Ectodermal cell (in vitro differentiated cells): ENCODE measurements around the gene PIWIL4.

Experiments used
- H3K27ac ChIP-seq: 2 replicates; pipeline ENCODE4 v1.7.0; 2013; ENCODE audit warnings: mild to moderate bottlenecking, low read depth, low read length; ENCODE audit not compliant: insufficient read depth, poor library complexity, severe bottlenecking
- H3K27me3 ChIP-seq: 2 replicates; pipeline ENCODE4 v1.7.0; 2013; ENCODE audit warnings: mild to moderate bottlenecking, low read length; ENCODE audit not compliant: insufficient read depth, control insufficient read depth, poor library complexity, severe bottlenecking
- H3K36me3 ChIP-seq: one replicate; pipeline ENCODE4 v1.7.0; 2013; ENCODE audit warnings: low read length; ENCODE audit not compliant: control insufficient read depth, insufficient read depth
- H3K4me1 ChIP-seq: one replicate; pipeline ENCODE4 v1.7.0; 2013; ENCODE audit warnings: low read length; ENCODE audit not compliant: control insufficient read depth, insufficient read depth
- H3K4me3 ChIP-seq: 2 replicates; pipeline ENCODE4 v1.7.0; 2013; ENCODE audit warnings: low read depth, low read length, control low read depth; ENCODE audit not compliant: insufficient read depth
- H3K9me3 ChIP-seq: 2 replicates; pipeline ENCODE4 v1.7.0; 2013; ENCODE audit warnings: mild to moderate bottlenecking, low read length, moderate library complexity; ENCODE audit not compliant: control insufficient read depth
- WGBS, 2 experiments: methylation state at CpG; one replicate each; pipeline ENCODE4 v1.1.7; 2013; ENCODE audit warnings: missing lambda C conversion rate in 2 of 2; 5-methylcytosine and 5-hydroxymethylcytosine counted together

PIWIL4 gene

DNA sequence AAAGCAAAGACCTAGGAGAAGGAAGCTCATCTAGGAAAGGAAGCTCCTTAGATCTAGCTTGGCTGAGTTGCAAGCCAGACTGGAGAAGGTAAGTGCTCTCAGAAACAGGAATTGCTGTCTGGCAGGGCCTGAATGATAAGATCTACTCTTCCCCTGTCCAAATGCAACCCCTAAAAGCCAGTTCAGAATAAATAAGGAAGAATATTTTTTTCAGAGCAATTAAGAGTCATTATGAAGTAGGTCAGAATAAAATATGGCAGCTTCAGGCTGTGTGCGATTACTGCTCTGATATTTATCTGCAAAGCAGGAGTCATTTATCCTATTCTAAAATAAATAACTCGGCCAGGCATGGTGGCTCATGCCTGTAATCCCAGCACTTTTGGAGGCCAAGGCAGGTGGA lies 82.1 kb downstream of the PIWIL4 start:
- Histone ChIP-seq H3K4me3 (no peak overlapping the region), H3K36me3 (no peaks in the 10 kb centered on the region), H3K27me3 (no peaks in the 10 kb centered on the region), H3K27ac (no peak overlapping the region), H3K9me3 (no peaks in the 10 kb centered on the region), H3K4me1 (no peaks in the 10 kb centered on the region)
- WGBS, 2 experiments: 79 to 89% methylated on average over 2 of the region's 2 CpGs

DNA sequence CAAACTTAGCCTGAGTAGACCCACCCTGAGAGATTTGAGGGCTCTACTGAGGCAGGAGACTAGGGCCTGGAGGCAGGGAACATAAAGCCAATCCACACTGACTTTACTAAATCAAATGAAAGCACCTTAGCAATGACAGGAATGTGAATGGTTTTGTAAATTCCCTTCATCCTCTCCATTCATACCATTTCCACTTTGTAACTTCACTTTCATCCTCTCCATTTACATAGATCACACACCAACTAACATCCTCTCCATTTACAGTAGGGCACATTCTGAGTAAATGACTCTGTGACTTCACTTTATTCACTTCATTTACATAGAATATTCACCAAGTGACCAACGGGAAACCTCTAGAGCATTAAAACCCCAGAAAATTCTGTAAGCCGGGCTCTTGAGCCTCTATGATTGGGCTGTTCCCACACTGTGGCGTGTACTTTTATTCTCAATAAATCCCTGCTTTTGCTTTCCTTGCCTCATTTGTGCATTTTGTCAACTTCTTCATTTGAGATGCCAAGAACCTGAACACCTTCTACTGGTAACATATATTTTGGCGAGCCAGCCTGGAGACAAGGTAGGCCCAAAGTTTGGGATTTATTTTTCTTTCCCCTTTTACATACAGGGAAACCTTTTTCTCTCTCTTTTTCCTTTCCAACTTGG lies 82.9 kb downstream of the PIWIL4 start:
- WGBS, 2 experiments: 46 to 51% methylated on average over 4 of the region's 4 CpGs
- Histone ChIP-seq H3K4me3 (no peak overlapping the region), H3K27me3 (no peaks in the 10 kb centered on the region), H3K36me3 (no peaks in the 10 kb centered on the region), H3K9me3 (no peaks in the 10 kb centered on the region), H3K4me1 (peaks cover under 1% of the 10 kb centered on the region), H3K27ac (no peak overlapping the region)

DNA sequence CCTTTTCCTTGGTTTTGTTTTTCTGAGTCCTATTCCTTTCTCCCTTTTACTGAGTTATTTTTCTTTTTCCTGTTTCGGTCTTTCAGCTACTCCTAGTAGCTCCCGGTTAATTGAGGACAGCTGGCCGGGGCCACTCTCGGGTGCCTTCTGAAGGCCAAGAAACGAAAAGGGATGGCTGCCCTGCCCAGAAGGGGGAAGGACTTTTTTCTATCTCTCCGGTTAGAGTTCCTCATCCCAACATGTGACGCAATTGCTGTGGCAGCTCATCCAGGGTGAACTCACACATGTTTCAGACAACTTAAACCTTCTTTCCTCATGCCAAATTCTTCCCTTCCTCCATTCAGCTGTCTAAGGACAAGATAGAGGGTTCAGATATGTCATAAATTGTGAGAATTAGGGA lies 83.6 kb downstream of the PIWIL4 start:
- Histone ChIP-seq H3K27me3 (no peaks in the 10 kb centered on the region), H3K27ac (no peak overlapping the region), H3K4me1 (peaks cover 4% of the 10 kb centered on the region), H3K36me3 (no peaks in the 10 kb centered on the region), H3K4me3 (no peak overlapping the region), H3K9me3 (no peaks in the 10 kb centered on the region)
- 52 to 72% methylated on average over 7 of the region's 7 CpGs for WGBS, 2 experiments

DNA sequence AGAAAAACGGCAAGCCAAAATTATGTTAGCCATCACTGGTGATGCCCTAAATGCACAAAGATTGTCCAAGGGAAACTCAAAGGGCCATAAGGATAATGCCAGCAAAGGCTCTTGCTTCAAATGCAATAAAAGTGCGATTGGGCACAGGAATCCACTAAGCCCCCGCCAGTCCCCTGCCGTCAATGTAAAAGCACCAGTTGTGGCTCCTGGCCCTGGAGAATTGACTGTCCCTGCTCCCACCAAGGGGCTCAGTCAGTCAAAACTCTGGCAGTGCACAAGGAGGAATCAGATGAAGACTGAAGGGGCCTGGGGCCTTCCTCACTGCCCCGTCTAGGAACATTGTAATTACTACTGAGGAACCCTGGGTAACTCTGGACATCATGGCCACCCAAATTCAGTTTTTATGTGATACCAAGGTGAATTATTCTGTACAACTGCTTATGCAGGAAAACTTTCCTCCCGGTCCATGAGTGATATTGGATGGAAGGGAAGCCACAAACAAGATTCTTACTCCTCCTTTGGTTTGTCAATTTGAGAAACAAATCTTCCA lies 85.6 kb downstream of the PIWIL4 start:
- 82 to 83% methylated on average over 6 of the region's 6 CpGs for WGBS, 2 experiments

DNA sequence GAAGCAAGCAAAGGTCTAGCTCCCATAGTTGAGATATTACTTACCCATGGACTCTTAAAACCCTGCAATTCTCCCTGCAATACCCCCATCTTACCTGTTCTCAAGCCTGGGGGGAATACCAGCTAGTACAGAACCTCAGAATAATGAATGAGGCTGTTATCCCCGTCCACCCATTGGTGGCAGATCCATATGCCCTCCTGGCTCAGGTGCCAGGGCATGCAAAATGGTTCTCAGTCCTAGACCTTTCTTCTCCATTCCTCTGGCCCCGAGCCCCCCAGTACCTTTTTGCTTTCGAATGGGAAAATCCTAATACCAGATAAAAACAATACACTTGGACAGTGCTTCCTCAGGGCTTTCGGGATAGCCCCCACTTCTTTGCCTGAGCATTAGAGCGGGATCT lies 86.4 kb downstream of the PIWIL4 start:
- H3K27me3 ChIP-seq: no peaks in the 10 kb centered on the region
- H3K36me3 ChIP-seq: no peaks in the 10 kb centered on the region
- no peak overlapping the region for H3K27ac ChIP-seq
- no peak overlapping the region for H3K4me3 ChIP-seq
- H3K9me3 ChIP-seq: no peaks in the 10 kb centered on the region
- WGBS, 2 experiments: 88 to 91% methylated on average over 5 of the region's 5 CpGs
- H3K4me1 ChIP-seq: peaks cover 4% of the 10 kb centered on the region

More for the DNA sequence above, 85.6 kb downstream of the PIWIL4 start:
- H3K9me3 ChIP-seq: no peaks in the 10 kb centered on the region
- peaks cover 4% of the 10 kb centered on the region for H3K4me1 ChIP-seq
- no peaks in the 10 kb centered on the region for H3K36me3 ChIP-seq
- no peaks in the 10 kb centered on the region for H3K27me3 ChIP-seq
- no peak overlapping the region for H3K27ac ChIP-seq
- no peak overlapping the region for H3K4me3 ChIP-seq

DNA sequence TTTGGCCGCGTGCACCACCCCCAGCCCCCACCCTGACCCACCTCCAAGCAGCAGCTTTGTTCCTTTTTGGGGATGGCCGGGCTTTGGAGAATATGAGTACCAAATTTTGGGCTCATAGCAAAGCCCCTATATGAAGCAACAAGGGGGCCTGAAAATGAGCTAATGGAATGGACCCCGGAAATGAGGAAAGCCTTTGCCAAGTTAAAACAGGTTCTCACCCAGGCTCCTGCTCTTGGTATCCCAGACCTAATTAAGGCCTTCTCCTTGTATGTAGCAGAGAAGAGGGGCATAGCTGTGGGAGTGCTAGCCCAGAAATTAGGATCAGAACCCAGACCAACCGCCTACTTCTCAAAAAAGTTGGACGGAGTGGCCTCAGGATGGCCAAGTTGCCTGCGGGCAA lies 87.0 kb downstream of the PIWIL4 start:
- 93 to 94% methylated on average over 7 of the region's 7 CpGs for WGBS, 2 experiments
- H3K27me3 ChIP-seq: no peaks in the 10 kb centered on the region
- no peak overlapping the region for H3K4me3 ChIP-seq
- H3K4me1 ChIP-seq: peaks cover 4% of the 10 kb centered on the region
- no peaks in the 10 kb centered on the region for H3K9me3 ChIP-seq
- no peak overlapping the region for H3K27ac ChIP-seq
- no peaks in the 10 kb centered on the region for H3K36me3 ChIP-seq

DNA sequence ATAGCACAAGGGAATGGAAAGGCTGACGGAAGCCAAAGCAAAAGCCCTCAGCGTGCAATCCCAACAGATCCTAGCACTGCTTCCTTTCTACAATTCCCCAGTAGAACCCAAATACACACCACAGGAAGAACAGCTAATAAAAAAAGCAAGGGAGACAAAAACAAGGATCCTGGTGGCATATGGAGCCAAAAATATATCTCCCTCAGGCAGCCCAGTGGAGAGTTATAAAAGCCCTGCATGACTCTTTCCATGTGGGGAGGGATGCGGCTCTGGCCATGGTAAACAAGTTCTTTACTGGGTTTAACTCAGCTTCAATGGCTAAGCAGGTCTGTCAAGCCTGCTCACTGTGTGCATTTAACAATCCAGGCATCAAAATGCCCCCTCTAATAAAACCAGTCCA lies 88.1 kb downstream of the PIWIL4 start:
- H3K9me3 ChIP-seq: no peaks in the 10 kb centered on the region
- no peak overlapping the region for H3K4me3 ChIP-seq
- no peaks in the 10 kb centered on the region for H3K36me3 ChIP-seq
- H3K27me3 ChIP-seq: no peaks in the 10 kb centered on the region
- peaks cover 4% of the 10 kb centered on the region for H3K4me1 ChIP-seq
- H3K27ac ChIP-seq: no peak overlapping the region
- 64 to 77% methylated on average over 3 of the region's 3 CpGs for WGBS, 2 experiments

DNA sequence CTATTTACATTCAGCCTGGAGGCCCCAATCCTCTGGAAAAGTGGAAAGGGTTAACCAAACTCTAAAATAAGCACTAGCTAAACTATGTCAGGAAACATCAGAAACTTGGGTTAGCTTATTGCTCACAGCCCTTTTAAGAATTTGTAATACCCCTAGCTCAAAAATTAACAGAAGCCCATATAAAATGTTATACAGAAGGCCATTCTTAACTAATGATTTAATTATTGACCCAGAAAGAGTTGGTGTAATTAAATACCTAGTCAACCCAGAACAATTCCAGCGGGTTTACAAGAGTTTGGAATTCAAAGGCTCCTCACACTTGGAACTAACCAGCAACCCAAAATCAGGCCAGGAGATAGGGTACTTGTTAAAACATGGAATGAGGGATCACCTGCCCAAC lies 88.8 kb downstream of the PIWIL4 start:
- Histone ChIP-seq H3K27ac (no peak overlapping the region), H3K9me3 (no peaks in the 10 kb centered on the region), H3K4me1 (peaks cover 4% of the 10 kb centered on the region), H3K27me3 (no peaks in the 10 kb centered on the region), H3K4me3 (no peak overlapping the region), H3K36me3 (no peaks in the 10 kb centered on the region)
- 60 to 100% methylated on average over 1 of the region's 1 CpG for WGBS, 2 experiments

DNA sequence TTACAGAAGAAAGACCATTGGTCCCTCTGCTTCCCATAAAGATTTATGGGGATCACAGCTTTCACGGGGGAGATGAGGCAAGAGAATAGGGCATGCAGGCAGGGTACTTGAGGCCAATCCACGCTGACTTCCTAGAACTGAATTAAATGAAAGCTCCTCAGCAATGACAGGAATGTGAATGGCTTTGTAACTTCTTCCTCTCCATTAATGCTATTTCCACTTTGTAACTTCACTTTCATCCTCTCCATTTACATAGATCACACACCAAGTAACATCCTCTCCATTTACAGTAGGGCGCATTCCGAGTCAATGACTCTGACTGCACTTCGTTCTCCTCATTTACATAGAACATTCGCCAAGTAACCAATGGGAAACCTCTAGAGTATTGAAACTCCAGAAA lies 89.8 kb downstream of the PIWIL4 start:
- no peaks in the 10 kb centered on the region for H3K9me3 ChIP-seq
- no peak overlapping the region for H3K27ac ChIP-seq
- H3K4me1 ChIP-seq: peaks cover 4% of the 10 kb centered on the region
- no peaks in the 10 kb centered on the region for H3K27me3 ChIP-seq
- no peaks in the 10 kb centered on the region for H3K36me3 ChIP-seq
- WGBS, 2 experiments: 70 to 74% methylated on average over 6 of the region's 6 CpGs
- no peak overlapping the region for H3K4me3 ChIP-seq

DNA sequence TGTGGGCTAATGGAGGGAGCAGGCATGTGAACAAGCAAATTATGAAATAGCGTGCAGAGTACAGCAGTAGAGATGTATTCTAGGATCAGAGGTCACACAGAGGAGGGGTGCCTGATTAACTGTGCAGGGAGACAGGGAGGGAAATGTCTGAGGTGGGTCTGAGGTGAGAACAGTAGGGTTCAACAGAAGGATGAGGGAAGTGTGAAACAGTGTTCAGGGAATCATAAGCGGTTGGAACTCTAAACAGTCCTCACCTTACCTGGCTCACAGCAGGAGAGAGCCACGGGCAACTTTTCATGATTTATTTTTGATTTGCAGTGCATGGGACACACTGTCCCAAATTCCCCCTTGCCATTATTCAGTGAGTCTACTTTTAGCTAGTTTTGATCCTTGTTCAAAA lies 90.5 kb downstream of the PIWIL4 start:
- H3K27ac ChIP-seq: no peak overlapping the region
- H3K27me3 ChIP-seq: no peaks in the 10 kb centered on the region
- no peak overlapping the region for H3K4me3 ChIP-seq
- 89 to 95% methylated on average over 3 of the region's 3 CpGs for WGBS, 2 experiments
- H3K4me1 ChIP-seq: peaks cover 4% of the 10 kb centered on the region
- no peaks in the 10 kb centered on the region for H3K9me3 ChIP-seq
- H3K36me3 ChIP-seq: no peaks in the 10 kb centered on the region
